Activated B cell treated with CpG ODN at 0.5 μM for 24 hours (primary cell): ENCODE results near the gene LMNTD2. TPM values are rescaled to one million over a fixed set of nuclear protein-coding genes. Genes with fewer than 3 reads are reported as not detected.

Experiments used
- ATAC-seq: fragments of 200-7000 bp; cut with Tn5 transposase; one replicate; pipeline ENCODE4 v1.10.0; 2021; ENCODE audit warnings: low read depth, mild to moderate bottlenecking, moderate library complexity
- CTCF ChIA-PET: fragments of 350-600 bp; sonication (Branson Sonifier 250); formaldehyde crosslinking; loops from one replicate; lab custom pipeline; 2021; ENCODE audit warnings: antibody characterized with exemption; lab: Charles Lee
- POLR2A ChIA-PET: fragments of 350-600 bp; sonication (Branson Sonifier 250); formaldehyde crosslinking; loops from one replicate; lab custom pipeline; 2021; ENCODE audit warnings: antibody characterized with exemption; lab: Charles Lee
- DNase-seq: peaks from one replicate; pipeline ENCODE4 v3.0.0; 2022
- H3K27ac Mint-ChIP-seq: one replicate; pipeline ENCODE4 v1.8.0; 2020; ENCODE audit warnings: mixed read lengths
- H3K27me3 Mint-ChIP-seq: one replicate; pipeline ENCODE4 v1.8.0; 2021; ENCODE audit warnings: mixed read lengths
- H3K36me3 Mint-ChIP-seq: one replicate; pipeline ENCODE4 v1.8.0; 2021; ENCODE audit warnings: low read depth, mixed read lengths
- H3K4me1 Mint-ChIP-seq: one replicate; pipeline ENCODE4 v1.8.0; 2021; ENCODE audit warnings: mixed read lengths
- H3K4me3 Mint-ChIP-seq: one replicate; pipeline ENCODE4 v1.8.0; 2020; ENCODE audit warnings: mild to moderate bottlenecking, mixed read lengths
- H3K9me3 Mint-ChIP-seq: one replicate; pipeline ENCODE4 v1.8.0; 2020; ENCODE audit warnings: mixed read lengths
- CTCF ChIP-seq: fragments of 200-600 bp; IDR thresholded peaks from one replicate; pipeline ENCODE4 v1.8.0; 2022; ENCODE audit warnings: antibody characterized with exemption, mild to moderate bottlenecking
- intact Hi-C: fragments of 100-400 bp; cut with micrococcal nuclease; formaldehyde crosslinking; loops from one replicate; pipeline ENCODE4 v1.15.1; 2024
- total RNA-seq: library from RNA; stranded (reverse); gene quantifications from 2 replicates; pipeline ENCODE4 v1.2.3, GENCODE V29; 2022

Gene LMNTD2
- total RNA-seq, 1 donor from 2014 or later = 8.6 TPM

- DNase-seq (no peak), ATAC-seq (no peak)
- H3K27ac Mint-ChIP-seq = no peak overlapping the region
- CTCF ChIA-PET = interaction anchor here (1.3 kb wide), 1 partner anchor 8 kb away, joined by 5 read pairs; no protein-coding TSS in a partner anchor
- intact Hi-C loops = no loop called here
- H3K4me3 Mint-ChIP-seq = no peak overlapping the region
- H3K4me1 Mint-ChIP-seq = peaks cover 18% of the 10 kb centered on the region
- peaks cover 5% of the 10 kb centered on the region for H3K36me3 Mint-ChIP-seq
- H3K27me3 Mint-ChIP-seq = no peaks in the 10 kb centered on the region
- TF ChIP-seq CTCF = no peak
- POLR2A ChIA-PET = interaction anchor here (1.2 to 4.8 kb wide), 3 partner anchors 13 to 57 kb away, joined by 3 to 26 read pairs (median 4); partner anchors contain the start of genes IRF7, PHRF1 and RNH1
- no peaks in the 10 kb centered on the region for H3K9me3 Mint-ChIP-seq
Measured at GRCh38 chr11:563066-563811, 2.7 kb upstream of the LMNTD2 start.

- intact Hi-C loops = no loop called here
- no peak for ATAC-seq
- ChIA-PET POLR2A (interaction anchor here (0.6 to 4.8 kb wide), 6 partner anchors 14 to 87 kb away, joined by 3 to 26 read pairs (median 4); partner anchors contain the start of genes HRAS, IRF7, LRRC56 and PHRF1), CTCF (no interaction called here)
- H3K9me3 Mint-ChIP-seq = no peaks in the 10 kb centered on the region
- H3K27me3 Mint-ChIP-seq = no peaks in the 10 kb centered on the region
- DNase-seq = no peak
- peaks cover 5% of the 10 kb centered on the region for H3K36me3 Mint-ChIP-seq
- H3K4me1 Mint-ChIP-seq = peaks cover 15% of the 10 kb centered on the region
- no peak for TF ChIP-seq CTCF
- peak overlapping the region; percentile 84 for H3K4me3 Mint-ChIP-seq
- H3K27ac Mint-ChIP-seq = no peak overlapping the region
Measured at GRCh38 chr11:562046-562645, 1.6 kb upstream of the LMNTD2 start.

- Mint-ChIP-seq H3K4me1 (peaks cover 17% of the 10 kb centered on the region), H3K27ac (peak overlapping the region; percentile 59), H3K36me3 (peaks cover 5% of the 10 kb centered on the region), H3K9me3 (no peaks in the 10 kb centered on the region), H3K4me3 (peak overlapping the region; percentile 84), H3K27me3 (no peaks in the 10 kb centered on the region)
- intact Hi-C loops = no loop called here
- TF ChIP-seq CTCF = no peak
- ChIA-PET CTCF (no interaction called here), POLR2A (interaction anchor here (0.6 to 4.8 kb wide), 6 partner anchors 15 to 88 kb away, joined by 3 to 26 read pairs (median 4); partner anchors contain the start of genes HRAS, IRF7, LRRC56 and PHRF1)
- ATAC-seq = peak; percentile 15
- DNase-seq = no peak
Measured at GRCh38 chr11:561148-562003, 838 bp upstream of the LMNTD2 start.

GRCh38 chr11:559712-560304, 730 bp downstream of the LMNTD2 start:
- H3K4me1 Mint-ChIP-seq = peaks cover 17% of the 10 kb centered on the region
- H3K27me3 Mint-ChIP-seq = no peaks in the 10 kb centered on the region
- DNase-seq = no peak
- peak overlapping the region; percentile 84 for H3K4me3 Mint-ChIP-seq
- CTCF ChIA-PET = interaction anchor here (0.8 kb wide), 1 partner anchor 162 kb away, joined by 3 read pairs; no protein-coding TSS in a partner anchor
- H3K9me3 Mint-ChIP-seq = no peaks in the 10 kb centered on the region
- intact Hi-C loops = loop anchor here (1.0 kb wide), 5 partner anchors 8 to 236 kb away; partner anchors contain the start of genes LRRC56, PHRF1 and RNH1
- H3K27ac Mint-ChIP-seq = peak overlapping the region; percentile 59
- POLR2A ChIA-PET = interaction anchor here (0.7 to 4.8 kb wide), 8 partner anchors 14 to 250 kb away, joined by 3 to 26 read pairs (median 4); partner anchors contain the start of genes LRRC56, PHRF1 and RPLP2
- peaks cover 5% of the 10 kb centered on the region for H3K36me3 Mint-ChIP-seq
- no peak for ATAC-seq
- no peak for TF ChIP-seq CTCF
